ENCODE data around the gene MAPK4.

Gene MAPK4

GRCh38 chr18:50628533-50628905 is 68.6 kb downstream of the MAPK4 start:
- TF ChIP-seq CTCF (IDR thresholded peaks at IDR 0.05; ENCODE audit: extremely low read depth, insufficient read depth, missing control alignments), result no peak
- in situ Hi-C loops (cut with MboI; ENCODE audit: low pct_unique_long_range_greater_than_20kb, low sequenced_read_pairs, unreplicated experiment), result no loop called here
- no peak for DNase-seq (ENCODE audit: low spot score)

- in situ Hi-C loops (cut with MboI; ENCODE audit: low pct_unique_long_range_greater_than_20kb, low sequenced_read_pairs, unreplicated experiment), result no loop called here
- no peak for TF ChIP-seq CTCF (IDR thresholded peaks at IDR 0.05; ENCODE audit: extremely low read depth, insufficient read depth, missing control alignments)
- DNase-seq (ENCODE audit: low spot score), result no peak
These were observed 69.3 kb downstream of the MAPK4 start for GRCh38 chr18:50629148-50629631.

- no peak for DNase-seq (ENCODE audit: low spot score)
- TF ChIP-seq CTCF (IDR thresholded peaks at IDR 0.05; ENCODE audit: extremely low read depth, insufficient read depth, missing control alignments), result no peak
- in situ Hi-C loops (cut with MboI; ENCODE audit: low pct_unique_long_range_greater_than_20kb, low sequenced_read_pairs, unreplicated experiment), result no loop called here
These were observed 71.0 kb downstream of the MAPK4 start for GRCh38 chr18:50630895-50631294.

GRCh38 chr18:50632895-50633515 is 73.1 kb downstream of the MAPK4 start:
- in situ Hi-C loops (cut with MboI; ENCODE audit: low pct_unique_long_range_greater_than_20kb, low sequenced_read_pairs, unreplicated experiment), result no loop called here
- no peak for DNase-seq (ENCODE audit: low spot score)

GRCh38 chr18:50633992-50634391 is 74.1 kb downstream of the MAPK4 start:
- DNase-seq (ENCODE audit: low spot score), result no peak
- in situ Hi-C loops (cut with MboI; ENCODE audit: low pct_unique_long_range_greater_than_20kb, low sequenced_read_pairs, unreplicated experiment), result no loop called here
- TF ChIP-seq CTCF (IDR thresholded peaks at IDR 0.05; ENCODE audit: extremely low read depth, insufficient read depth, missing control alignments), result no peak

More at GRCh38 chr18:50632895-50633515, 73.1 kb downstream of the MAPK4 start:
- TF ChIP-seq CTCF (IDR thresholded peaks at IDR 0.05; ENCODE audit: extremely low read depth, insufficient read depth, missing control alignments), result no peak

- TF ChIP-seq CTCF (IDR thresholded peaks at IDR 0.05; ENCODE audit: extremely low read depth, insufficient read depth, missing control alignments), result no peak
- in situ Hi-C loops (cut with MboI; ENCODE audit: low pct_unique_long_range_greater_than_20kb, low sequenced_read_pairs, unreplicated experiment), result no loop called here
These were observed 76.6 kb downstream of the MAPK4 start for GRCh38 chr18:50636366-50637057.

More at GRCh38 chr18:50636366-50637057, 76.6 kb downstream of the MAPK4 start:
- no peak for DNase-seq (ENCODE audit: low spot score)

All from GM13977 (cell line).